ENCODE measurements around the gene ZNF846. TPM values are rescaled to one million over a fixed set of nuclear protein-coding genes. Genes with fewer than 3 reads are reported as not detected.
"Not testable (repeated sequence)": the region's sequence is repeated elsewhere in the genome, so short reads cannot be mapped to it uniquely, and the experiment has no call there.

ZNF846 gene
- total and polyA plus RNA-seq, 2 of the 4 experiments (the other 2 are of a cell fraction), result 5.7 to 6.5 TPM

DNA sequence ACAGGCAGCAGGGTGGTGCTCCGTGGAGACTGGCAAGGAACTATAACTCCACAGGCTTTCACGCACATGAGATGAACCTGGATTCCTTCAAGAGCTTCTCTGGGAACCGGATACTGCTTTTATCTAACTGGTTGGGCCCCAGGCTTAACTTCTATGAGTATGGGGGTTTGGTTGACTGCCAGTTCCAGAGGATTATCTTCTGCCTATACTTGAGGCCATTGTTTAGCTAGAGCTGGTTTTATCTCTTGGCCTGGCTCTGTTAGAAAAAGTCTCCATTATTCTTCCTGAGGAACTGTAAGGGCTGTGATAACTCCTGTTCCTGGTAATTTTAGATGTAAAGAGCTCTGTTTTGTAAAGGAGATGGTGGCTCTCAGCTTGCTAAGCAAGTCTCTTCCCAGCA lies 40.9 kb downstream of the ZNF846 start:
- intact Hi-C loops (cut with micrococcal nuclease), result no loop called here
- H3K18ac ChIP-seq (ENCODE audit: low read depth, low read length), result no peak overlapping the region

DNA sequence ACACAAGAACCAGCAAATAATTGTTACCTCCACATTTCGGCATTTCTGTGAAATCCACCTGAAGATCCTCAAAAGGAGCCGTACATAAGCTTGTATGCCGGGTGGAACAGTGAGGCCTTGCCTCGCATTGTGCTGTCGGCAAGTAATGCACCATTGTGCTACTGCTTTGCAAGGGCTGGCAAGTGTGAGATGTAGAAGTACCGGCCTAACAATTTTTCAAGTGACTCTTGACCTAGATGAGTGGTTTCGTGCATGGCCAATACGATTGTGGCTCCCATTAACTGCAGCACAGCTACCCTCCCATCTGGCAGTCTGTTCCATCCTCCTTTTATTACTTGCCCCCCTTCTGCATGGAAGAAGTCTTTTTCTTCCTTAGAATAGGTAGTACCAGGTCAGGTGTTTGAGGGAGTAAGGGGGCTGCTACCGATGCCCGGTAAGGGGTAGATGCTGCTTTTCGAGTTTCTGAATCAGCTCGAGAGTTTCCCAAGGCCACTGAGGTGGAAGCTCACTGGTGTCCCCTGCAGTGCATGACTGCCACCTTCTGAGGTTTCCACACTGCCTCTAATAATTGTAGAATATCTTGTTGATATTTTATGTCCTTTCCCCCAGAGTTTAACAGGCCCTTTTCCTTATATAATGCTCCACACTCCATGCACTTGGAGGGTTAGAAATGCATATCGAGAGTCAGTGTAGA lies 42.9 kb downstream of the ZNF846 start:
- H3K9me3 ChIP-seq (ENCODE audit: control insufficient read depth, insufficient read depth, low read length); H3K9me1 ChIP-seq (ENCODE audit: insufficient read depth, low read length); H4K8ac ChIP-seq (ENCODE audit: low read depth in 2 of 2, low read length in 2 of 2); POLR2A ChIA-PET (ENCODE audit: unreplicated experiment); H3K36me3 ChIP-seq (ENCODE audit: control insufficient read depth, insufficient read depth, low read length); DNase-seq; H3K27ac ChIP-seq (ENCODE audit: insufficient read depth, low read length); H2AK5ac ChIP-seq (ENCODE audit: low read depth, low read length); intact Hi-C loops (cut with micrococcal nuclease); H2BK120ac ChIP-seq (ENCODE audit: low read depth, low read length); H3K23ac ChIP-seq (ENCODE audit: low read depth, low read length); H2BK20ac ChIP-seq (ENCODE audit: low read depth, low read length); H3K56ac ChIP-seq (ENCODE audit: extremely low read depth, insufficient read depth, low read length); H3K27me3 ChIP-seq (ENCODE audit: control insufficient read depth, insufficient read depth, low read length); BruUV-seq (replicated peaks); H4K5ac ChIP-seq (ENCODE audit: low read depth, low read length); H2AK9ac ChIP-seq (replicated peaks; ENCODE audit: low read depth, low read length, poor library complexity); H2AFZ ChIP-seq (replicated peaks; ENCODE audit: low read length, poor library complexity); CTCF ChIA-PET; H3K9ac ChIP-seq (ENCODE audit: low read depth, low read length); ATAC-seq (ENCODE audit: low read depth); H3K18ac ChIP-seq (ENCODE audit: low read depth, low read length); H4K20me1 ChIP-seq (ENCODE audit: insufficient read depth, low read length); H2BK5ac ChIP-seq (ENCODE audit: low read depth, low read length, poor library complexity, severe bottlenecking); H3K4me2 ChIP-seq (ENCODE audit: low read depth, low read length); H3K4ac ChIP-seq (ENCODE audit: low read depth, low read length); H3K4me3 ChIP-seq (ENCODE audit: insufficient read depth, low read depth, low read length); dilution Hi-C loops (cut with HindIII; ENCODE audit: low sequenced_read_pairs, unreplicated experiment); H3K79me1 ChIP-seq (ENCODE audit: low read depth in 1 of 2, low read length in 2 of 2); H3K4me1 ChIP-seq (ENCODE audit: control insufficient read depth, insufficient read depth, low read length); H3K14ac ChIP-seq (replicated peaks; ENCODE audit: low read depth, low read length); H2BK15ac ChIP-seq (ENCODE audit: low read depth, low read length); in situ Hi-C loops (cut with MboI; ENCODE audit: low sequenced_read_pairs); H4K91ac ChIP-seq (ENCODE audit: insufficient read depth, low read depth, low read length): not testable (repeated sequence)
- WGBS, 2 experiments (ENCODE audit: extremely low coverage in 2 of 2, insufficient read length in 1 of 2), result 50% methylated on average over 1 of the region's 13 CpGs; no CpG with 5 or more reads in 1 of the 2 experiments

More for the DNA sequence above, 40.9 kb downstream of the ZNF846 start:
- TF ChIP-seq RCOR1 (IDR thresholded peaks at IDR 0.05; ENCODE audit: insufficient replicate concordance, low read length) (no peak), SMC3 (IDR thresholded peaks at IDR 0.05; ENCODE audit: low read depth, low read length) (no peak), MAZ (IDR thresholded peaks at IDR 0.05; ENCODE audit: borderline replicate concordance, low read depth, low read length) (no peak), POLR2A (IDR thresholded peaks at IDR 0.05; ENCODE audit: low read depth, low read length) (no peak), NFE2L2 (IDR thresholded peaks at IDR 0.05; ENCODE audit: low read depth, low read length) (no peak), FOS (IDR thresholded peaks at IDR 0.05; ENCODE audit: low read depth, low read length) (no peak), RFX5 (IDR thresholded peaks at IDR 0.05; ENCODE audit: low read depth, low read length) (no peak), MAFK (IDR thresholded peaks at IDR 0.05; ENCODE audit: low read depth, low read length) (no peak), CEBPB (IDR thresholded peaks at IDR 0.05; ENCODE audit: low read depth, low read length) (no peak)
- TF ChIP-seq, protein P1, sequence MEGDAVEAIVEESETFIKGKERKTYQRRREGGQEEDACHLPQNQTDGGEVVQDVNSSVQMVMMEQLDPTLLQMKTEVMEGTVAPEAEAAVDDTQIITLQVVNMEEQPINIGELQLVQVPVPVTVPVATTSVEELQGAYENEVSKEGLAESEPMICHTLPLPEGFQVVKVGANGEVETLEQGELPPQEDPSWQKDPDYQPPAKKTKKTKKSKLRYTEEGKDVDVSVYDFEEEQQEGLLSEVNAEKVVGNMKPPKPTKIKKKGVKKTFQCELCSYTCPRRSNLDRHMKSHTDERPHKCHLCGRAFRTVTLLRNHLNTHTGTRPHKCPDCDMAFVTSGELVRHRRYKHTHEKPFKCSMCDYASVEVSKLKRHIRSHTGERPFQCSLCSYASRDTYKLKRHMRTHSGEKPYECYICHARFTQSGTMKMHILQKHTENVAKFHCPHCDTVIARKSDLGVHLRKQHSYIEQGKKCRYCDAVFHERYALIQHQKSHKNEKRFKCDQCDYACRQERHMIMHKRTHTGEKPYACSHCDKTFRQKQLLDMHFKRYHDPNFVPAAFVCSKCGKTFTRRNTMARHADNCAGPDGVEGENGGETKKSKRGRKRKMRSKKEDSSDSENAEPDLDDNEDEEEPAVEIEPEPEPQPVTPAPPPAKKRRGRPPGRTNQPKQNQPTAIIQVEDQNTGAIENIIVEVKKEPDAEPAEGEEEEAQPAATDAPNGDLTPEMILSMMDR (conservative IDR thresholded peaks at IDR 0.05; ENCODE audit: low read depth, low read length), result no peak
- H2AK9ac ChIP-seq (replicated peaks; ENCODE audit: low read depth, low read length, poor library complexity), result no peak overlapping the region
- no peak overlapping the region for H2BK15ac ChIP-seq (ENCODE audit: low read depth, low read length)
- no peak overlapping the region for H3K9ac ChIP-seq (ENCODE audit: low read depth, low read length)
- no peak overlapping the region for H3K27ac ChIP-seq (ENCODE audit: insufficient read depth, low read length)
- no peak overlapping the region for H3K4me2 ChIP-seq (ENCODE audit: low read depth, low read length)
- DNase-seq, result no peak
- H3K4me1 ChIP-seq (ENCODE audit: control insufficient read depth, insufficient read depth, low read length), result no peaks in the 10 kb centered on the region
- no peak overlapping the region for H2BK20ac ChIP-seq (ENCODE audit: low read depth, low read length)
- no peak overlapping the region for H3K4me3 ChIP-seq (ENCODE audit: insufficient read depth, low read depth, low read length)
- H4K5ac ChIP-seq (ENCODE audit: low read depth, low read length), result no peak overlapping the region
- dilution Hi-C loops (cut with HindIII; ENCODE audit: low sequenced_read_pairs, unreplicated experiment), result no loop called here
- CTCF ChIA-PET, result no interaction called here
- H3K14ac ChIP-seq (replicated peaks; ENCODE audit: low read depth, low read length), result no peak overlapping the region
- H2AK5ac ChIP-seq (ENCODE audit: low read depth, low read length), result no peak overlapping the region
- no peak overlapping the region for H3K56ac ChIP-seq (ENCODE audit: extremely low read depth, insufficient read depth, low read length)
- no peak overlapping the region for H2AFZ ChIP-seq (replicated peaks; ENCODE audit: low read length, poor library complexity)
- H2BK5ac ChIP-seq (ENCODE audit: low read depth, low read length, poor library complexity, severe bottlenecking), result no peak overlapping the region
- WGBS, 2 experiments (ENCODE audit: extremely low coverage in 2 of 2, insufficient read length in 1 of 2), result 16% methylated on average over 2 of the region's 3 CpGs; no CpG with 5 or more reads in 1 of the 2 experiments
- no TSS peak for BruUV-seq (replicated peaks)
- POLR2A ChIA-PET (ENCODE audit: unreplicated experiment), result no interaction called here
- H3K27me3 ChIP-seq (ENCODE audit: control insufficient read depth, insufficient read depth, low read length), result no peaks in the 10 kb centered on the region
- H3K4ac ChIP-seq (ENCODE audit: low read depth, low read length), result no peak overlapping the region
- no peaks in the 10 kb centered on the region for H4K20me1 ChIP-seq (ENCODE audit: insufficient read depth, low read length)
- no peak overlapping the region for H2BK120ac ChIP-seq (ENCODE audit: low read depth, low read length)
- no peak overlapping the region for H4K91ac ChIP-seq (ENCODE audit: insufficient read depth, low read depth, low read length)
- no peak overlapping the region for H3K23ac ChIP-seq (ENCODE audit: low read depth, low read length)
- H3K9me1 ChIP-seq (ENCODE audit: insufficient read depth, low read length), result no peaks in the 10 kb centered on the region
- H3K79me1 ChIP-seq (ENCODE audit: low read depth in 1 of 2, low read length in 2 of 2), result no peaks in the 10 kb centered on the region
- in situ Hi-C loops (cut with MboI; ENCODE audit: low sequenced_read_pairs), result no loop called here
- no peak for ATAC-seq (ENCODE audit: low read depth)
- H3K36me3 ChIP-seq (ENCODE audit: control insufficient read depth, insufficient read depth, low read length), result no peaks in the 10 kb centered on the region
- H4K8ac ChIP-seq (ENCODE audit: low read depth in 2 of 2, low read length in 2 of 2), result no peak overlapping the region
- peaks cover 3% of the 10 kb centered on the region; the same call in 1 of the 2 replicates for H3K9me3 ChIP-seq (ENCODE audit: control insufficient read depth, insufficient read depth, low read length)
